Fibroblast of skin of scalp (primary cell): ENCODE measurements around the gene GSTM2.

ENCODE experiments used
- DNase-seq: peaks from one replicate; pipeline ENCODE4 v3.0.0-alpha.2; 2013

Gene GSTM2

DNA sequence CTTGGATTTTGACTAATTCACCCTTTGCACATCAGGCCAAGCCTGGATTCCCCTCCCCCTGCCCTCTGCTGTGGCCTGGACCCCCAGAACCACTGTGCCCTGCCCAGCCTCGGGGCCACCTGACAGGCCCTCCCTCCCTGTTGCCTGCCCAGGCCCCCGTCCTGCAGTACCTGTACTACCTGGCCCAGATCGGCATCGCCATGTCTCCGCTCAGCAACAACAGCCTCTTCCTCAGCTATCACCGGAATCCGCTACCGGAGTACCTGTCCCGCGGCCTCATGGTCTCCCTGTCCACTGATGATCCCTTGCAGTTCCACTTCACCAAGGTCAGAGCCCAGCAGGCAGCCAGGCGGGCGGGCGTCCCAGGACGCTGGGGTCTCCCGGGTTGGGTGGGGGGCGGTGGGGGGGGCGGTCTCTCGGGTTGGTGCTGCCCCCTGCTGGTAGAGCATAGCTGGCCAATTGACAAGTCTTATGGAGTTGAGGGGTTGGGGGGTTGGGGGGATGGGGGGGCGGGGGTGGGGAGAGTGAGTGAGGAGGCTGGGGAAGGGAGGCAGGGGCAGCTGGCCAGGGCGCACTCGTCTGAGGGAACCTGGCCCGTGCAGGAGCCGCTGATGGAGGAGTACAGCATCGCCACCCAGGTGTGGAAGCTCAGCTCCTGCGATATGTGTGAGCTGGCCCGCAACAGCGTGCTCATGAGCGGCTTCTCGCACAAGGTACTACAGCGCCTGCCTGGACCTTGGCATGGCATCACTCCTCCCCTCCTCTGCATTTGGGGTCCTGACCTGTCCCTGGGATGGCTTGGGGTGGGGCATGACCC lies 37.6 kb upstream of the GSTM2 start:
- no peak for DNase-seq

DNA sequence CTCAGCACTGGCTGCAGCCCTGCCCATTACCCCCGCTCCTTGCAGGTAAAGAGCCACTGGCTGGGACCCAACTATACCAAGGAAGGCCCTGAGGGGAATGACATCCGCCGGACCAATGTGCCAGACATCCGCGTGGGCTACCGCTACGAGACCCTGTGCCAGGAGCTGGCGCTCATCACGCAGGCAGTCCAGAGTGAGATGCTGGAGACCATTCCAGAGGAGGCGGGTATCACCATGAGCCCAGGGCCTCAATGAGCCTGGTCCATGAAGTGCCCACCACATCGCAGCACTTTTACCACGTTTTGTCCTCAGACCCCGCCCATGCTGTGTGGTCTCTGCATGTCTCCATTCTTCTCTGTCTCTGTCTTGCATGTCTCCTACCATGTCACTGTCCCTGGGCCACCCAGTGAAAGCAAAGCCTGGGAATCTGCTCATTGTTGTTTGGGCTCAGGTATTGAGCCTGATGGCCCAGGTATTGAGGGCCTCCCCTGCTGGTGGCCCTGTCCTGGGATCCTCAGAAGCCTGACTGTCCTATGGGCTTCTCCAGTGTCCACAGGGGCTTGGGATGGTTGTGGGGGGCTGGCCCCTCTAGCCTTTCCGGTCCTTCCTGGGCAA lies 36.9 kb upstream of the GSTM2 start:
- no peak for DNase-seq

DNA sequence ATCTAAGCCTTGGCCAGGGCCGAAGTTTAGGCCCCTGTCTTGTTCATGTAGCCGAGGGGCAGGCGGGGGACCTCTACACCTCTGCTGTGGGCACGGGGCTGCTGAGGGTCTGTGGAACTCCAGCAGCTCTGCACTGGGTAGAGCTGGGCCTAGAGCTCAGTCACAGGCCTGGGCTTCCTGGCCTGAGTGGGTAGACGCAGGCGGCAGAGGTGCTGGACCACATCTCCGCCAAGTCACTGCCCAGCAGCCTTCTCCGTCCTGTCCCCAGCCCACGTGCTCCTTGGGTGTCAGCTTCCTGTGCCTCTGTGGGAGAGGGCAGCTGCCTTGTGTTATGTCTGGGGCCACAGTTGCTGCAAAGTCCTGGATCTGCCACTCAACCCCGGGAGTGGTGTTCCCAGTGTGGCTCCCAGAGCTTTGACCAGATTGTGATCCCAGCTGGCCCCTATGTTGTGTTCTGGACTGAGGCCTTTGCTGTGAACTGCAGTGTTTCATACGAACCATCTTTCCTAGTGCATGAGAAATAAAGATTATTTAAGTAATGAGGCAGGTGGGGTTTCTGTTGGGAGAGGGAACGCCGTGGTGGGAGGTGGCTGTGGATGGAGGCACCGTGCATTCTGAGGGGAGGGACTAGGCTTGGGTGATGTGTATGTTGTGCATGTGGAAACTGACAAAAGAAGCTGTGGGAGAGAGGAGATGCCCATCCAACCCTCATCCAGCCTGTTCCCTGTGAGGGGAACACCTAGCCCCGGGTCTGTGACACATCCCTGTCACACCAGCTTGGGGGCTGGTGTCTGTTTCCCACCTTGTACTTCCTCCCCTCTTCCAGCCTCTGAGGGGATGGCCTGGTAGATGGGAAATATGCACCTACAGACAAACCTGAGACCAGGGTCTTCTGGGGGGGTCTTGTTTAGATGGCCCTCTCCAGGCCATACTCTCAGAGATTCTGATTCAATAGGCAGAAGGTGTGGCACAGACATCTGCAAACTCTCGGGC lies 36.0 kb upstream of the GSTM2 start:
- DNase-seq = no peak

DNA sequence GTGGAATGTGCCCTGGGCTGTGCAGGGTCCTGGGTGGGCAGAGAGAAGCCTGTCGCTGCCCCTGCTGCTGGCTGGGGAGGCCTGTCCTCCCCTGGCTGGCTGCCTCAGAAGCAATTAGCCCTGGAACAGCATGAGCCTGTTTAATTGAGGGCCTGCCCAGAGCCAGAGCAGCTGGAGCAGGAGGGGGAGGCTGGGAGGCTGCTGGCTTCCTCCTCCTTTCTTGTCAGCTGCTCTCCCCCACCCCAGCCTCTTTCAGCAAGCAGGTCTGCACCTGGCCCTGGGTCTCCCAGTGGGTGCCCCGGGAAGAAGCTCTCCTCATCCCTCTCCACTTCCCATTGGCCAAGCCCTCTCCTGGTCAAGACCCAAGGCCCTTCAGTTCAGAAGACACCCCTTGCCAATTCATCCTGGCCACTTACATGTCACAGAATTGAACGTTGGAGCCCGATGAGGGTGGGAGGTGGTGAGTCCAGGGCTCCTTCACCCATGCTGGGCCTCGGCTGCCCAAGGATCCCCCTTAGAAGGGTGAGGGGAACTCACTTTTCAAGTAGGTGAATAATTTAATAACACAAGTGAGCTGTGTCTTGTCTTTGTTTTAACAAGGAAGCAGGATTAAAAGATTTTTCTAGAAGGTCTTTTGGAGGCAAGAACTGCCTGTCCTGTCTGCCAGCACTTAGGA lies 35.0 kb upstream of the GSTM2 start:
- no peak for DNase-seq

DNA sequence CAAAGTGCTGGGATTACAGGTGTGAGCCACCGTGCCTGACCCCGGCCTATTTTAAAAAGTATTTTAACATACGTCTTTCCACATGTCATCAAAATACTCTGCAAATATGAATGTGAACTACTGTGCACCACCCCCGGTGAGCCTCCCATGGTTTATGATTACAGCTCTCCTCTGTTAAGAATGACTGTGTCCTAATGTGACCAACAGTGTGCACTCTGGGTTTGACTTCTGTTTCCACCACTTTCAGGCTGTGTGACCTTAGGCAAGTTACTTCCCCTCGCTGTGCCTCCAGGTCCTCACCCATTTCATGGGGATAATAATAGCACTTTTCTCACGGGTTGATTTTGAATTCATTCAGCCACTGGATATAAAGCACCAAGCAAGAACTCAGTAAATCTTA lies 33.6 kb upstream of the GSTM2 start:
- no peak for DNase-seq

DNA sequence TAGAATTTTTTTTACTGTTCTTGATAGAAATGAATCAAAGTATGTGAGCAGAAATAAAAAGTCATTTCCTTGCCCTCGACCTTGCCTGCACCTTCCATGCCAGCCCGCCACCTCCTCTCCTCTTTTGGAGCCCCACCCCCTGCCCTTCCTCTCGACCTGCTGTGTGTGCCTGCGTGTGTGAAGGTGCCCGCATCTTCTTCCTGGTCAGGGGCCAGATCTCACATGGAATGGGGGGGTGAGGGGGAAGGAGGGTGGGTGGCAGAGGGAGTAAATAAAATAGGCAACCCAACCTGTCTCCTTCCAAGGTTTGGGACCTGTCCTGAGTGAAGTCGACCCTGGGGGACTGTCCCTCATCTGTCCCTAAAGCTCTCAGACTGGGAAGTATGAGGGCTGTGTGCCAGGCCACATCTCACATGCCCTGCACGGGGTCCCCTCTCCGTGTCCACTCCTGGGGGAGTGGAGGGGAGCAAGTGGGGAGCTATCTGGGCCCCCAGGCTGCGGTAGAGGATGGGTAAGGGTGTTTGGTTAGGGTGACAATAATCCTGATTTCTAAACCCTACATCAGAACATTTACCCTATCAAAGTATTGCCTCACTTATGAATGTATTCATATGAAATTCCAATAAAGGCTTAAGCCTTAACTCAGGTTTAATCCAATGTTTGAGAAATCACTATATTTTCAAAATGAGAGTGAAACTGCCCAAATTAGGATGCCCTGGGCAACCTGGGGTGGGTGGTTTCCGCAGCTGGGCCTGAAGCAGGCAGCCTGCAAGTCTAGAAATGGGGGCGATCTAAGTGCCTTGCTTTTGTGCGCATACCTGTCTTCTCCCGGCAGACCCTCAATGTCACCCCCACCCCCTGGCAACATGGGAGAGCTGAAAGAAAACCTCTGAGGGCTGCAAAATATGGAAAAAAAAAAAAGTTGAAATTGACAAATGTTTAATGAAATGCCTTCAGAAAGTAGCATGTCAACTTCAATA lies 32.8 kb upstream of the GSTM2 start:
- no peak for DNase-seq

DNA sequence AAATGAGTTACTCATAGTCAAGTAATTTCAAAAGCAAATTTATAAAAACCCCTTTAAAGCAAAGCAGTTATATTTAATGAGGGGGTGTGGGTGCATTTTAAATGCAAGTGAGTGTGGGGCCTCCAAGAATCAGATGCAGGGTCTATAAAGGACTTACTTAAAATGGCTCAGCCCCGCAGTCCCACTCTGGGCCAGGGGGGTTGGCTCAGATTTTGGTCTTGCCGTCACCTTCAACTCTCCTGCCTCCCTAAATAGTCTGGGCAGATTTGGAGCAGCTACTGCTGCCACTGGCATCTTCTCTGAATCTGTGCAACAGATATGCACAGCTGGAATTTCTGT lies 32.0 kb upstream of the GSTM2 start:
- DNase-seq = no peak

DNA sequence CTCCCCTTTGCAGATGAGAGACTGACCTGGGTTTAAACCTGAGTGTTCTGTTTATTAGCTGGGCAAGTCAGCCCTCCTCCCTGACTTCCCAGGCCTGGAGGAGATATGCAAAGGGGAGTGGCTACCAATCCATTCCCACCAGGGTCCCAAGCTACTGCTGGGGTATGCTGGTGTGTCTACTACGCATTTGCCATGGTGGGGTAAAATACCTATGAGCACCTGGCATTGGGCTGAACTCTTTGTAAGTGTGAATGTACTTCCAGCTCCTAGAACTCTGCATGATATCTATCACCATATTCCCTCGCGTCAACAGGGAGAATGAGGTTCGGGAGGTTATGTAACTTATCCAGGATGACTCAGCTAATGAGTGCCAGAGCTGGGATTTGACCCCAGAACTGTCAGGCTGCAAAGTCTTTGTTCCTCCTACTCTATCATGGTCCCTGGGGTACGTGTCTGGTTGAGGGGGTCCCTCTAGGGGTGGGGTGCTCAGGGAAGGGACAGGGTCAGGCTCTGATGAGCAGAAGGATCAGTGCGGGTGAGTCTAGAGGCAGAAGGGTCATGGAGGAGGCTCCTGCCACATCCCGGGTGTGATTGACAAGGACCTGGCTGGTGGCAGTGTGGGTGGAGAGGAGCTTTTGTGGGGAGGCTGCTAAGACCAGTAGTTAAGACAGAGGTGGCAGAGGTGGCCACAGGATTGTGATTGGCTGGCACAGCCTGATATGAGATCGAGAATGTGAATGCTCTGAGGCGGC lies 31.5 kb upstream of the GSTM2 start:
- peak; percentile 44 for DNase-seq

DNA sequence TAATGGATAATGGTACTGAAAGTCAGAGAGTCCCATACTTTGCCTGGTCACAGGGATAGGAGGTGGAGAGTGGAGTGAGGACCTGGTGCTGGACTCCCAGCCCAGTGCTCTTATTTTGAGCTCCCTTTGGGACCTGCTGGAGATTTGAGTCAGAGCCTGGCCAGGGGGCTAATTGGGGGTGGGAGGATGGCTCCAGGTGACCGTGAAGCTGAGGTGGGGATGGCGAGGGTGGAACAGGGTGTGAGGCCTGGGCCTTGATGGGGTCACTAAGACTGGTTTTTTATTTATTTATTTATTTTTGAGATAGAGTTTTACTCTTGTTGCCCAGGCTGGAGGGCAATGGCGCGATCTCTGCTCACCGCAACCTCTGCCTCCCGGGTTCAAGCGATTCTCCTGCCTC lies 30.4 kb upstream of the GSTM2 start:
- no peak for DNase-seq

DNA sequence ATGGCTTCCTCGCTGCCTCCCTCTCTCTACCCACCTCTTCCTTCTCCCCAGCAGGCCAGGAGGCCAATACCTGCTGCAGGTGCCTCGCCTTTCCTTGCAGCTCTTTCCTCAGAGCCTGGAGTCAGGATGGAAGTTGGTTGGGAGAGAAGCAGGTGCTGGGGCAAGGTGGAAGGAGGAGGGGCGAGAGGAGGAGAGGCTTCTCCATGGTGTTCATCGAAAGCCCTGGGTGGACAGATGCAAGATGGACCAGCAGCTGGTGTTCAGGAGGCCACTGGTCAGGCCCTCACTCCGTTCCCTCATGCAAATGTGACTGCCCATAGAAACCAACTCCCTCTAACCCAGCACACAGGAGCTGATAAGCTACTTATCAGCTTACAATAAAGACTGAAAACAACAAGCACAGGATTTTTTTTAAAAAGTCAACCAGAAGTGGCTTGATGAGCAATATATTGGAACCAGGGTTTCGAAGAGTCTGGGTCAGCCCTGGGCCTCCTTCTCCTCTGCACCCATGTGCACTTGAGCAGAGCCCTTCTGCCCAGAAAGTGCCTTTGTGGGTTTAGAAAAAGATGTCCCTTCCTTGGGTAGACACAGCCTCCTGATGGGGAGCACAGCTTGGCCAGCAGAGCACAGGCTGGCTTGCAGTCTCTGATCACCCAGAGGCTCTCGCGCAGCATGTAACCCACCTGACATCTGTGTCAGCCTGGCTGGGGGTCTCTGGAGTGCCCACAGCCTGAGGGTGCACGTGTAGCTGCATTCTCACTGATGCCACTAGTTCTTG lies 28.6 kb upstream of the GSTM2 start:
- DNase-seq = no peak

DNA sequence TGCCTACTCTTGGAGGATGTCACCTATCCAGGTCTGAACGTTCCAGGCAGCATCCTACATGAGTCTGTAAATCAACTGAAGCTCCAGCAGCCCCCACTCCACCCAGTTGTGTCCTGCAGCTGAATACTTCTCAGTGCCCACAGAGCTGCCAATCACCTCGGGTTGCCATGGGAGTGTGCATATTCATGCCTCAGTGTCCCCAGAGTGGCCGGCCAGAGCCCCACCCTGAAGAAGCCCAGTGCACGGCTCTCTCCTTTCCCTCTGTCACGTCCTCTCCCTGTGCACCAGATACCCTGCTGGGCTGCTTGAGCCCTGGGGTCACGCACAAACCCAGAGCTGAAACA lies 28.0 kb upstream of the GSTM2 start:
- DNase-seq = no peak

DNA sequence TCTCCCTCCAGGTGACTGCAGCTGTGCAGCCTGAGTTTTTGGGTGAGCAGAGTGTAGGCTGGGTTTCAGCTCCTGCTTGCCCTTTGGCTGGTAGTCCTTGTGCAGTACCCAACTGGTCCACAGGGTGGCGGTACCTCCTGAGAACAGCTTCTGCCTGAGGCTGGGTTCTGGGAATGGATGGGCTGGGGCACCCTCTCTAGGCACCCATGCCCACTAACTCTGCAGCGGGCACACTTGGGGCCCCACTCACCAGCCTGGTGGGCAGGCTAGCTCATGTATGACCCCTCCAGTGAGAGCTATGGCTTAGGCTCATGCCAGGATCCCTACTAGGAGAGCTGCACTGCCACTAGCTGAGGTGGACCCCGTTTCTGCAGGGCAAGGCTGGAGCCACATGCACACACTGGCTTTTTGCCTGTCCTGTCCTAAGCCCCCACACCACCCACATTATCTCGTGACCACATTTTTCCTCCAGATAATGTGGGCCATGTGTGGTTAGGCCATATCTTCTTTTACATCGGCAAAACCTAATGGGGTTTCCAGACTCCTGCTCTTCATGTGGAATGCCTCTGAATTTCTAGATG lies 27.5 kb upstream of the GSTM2 start:
- peak; percentile 64 for DNase-seq

DNA sequence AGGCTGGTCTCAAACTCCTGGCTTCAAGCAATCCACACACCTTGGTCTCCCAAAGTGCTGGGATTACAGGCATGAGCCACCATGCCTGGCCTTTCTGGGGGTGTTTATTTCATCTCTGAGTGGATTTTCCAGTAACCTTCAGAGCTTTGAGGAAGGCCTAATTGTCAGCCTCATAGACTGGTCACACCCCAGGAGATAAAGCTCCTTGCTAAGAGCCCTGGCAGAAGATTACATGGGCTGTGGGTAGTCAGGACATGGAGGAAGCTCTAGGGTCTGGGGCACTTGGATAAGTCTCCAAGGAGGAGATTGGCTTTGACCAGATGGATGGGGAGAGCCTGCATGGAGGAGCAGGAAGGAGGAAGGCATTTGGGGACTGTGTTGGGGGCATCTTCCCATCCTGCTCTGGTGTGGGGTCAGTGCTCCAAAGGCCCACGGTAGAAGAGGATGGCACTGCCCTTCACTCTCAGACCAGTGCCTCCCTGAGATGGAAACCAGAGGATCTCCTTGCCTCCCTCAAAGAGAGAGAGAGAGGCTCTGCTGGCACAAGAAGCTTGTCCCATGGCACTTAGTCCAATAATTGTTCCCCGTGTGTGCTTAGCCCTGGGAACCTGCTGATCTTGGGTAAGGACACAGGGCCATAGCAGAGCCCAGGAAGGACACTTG lies 26.6 kb upstream of the GSTM2 start:
- no peak for DNase-seq

DNA sequence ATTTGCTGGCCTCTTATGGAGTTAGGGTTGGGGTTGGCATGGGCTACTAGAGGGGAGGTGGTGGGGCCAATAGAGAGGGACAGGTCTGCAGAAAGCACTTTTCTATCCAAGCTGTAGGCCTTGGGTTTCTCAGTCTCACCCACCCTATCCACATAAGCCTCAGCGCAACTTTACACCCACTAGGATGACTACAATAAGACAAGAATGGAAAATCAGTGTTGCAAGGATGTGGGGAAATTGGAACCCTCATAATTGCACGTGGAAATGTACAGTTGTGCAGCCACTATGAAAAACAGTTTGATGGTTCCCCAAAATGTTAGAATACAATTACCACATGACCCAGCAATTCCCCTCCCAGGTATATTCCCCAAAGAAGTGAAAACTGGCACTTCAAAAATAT lies 26.0 kb upstream of the GSTM2 start:
- no peak for DNase-seq

DNA sequence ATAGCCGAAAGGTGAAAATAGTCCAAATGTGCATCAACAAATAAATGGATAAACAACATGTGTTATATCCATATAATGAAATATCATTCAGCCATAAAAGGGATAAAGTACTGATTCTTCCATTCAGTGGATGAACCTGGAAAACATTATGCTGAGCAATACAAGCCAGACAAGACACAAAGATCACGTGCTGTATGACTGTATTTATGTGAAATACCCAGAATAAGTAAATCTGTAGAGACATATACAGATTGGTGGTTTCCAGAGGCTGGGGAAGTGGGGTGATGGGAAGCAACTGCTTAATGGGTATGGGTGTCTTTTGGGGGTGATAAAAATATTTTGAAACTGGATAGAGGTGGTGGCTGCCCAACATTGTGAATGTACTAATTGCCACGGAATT lies 25.2 kb upstream of the GSTM2 start:
- no peak for DNase-seq

DNA sequence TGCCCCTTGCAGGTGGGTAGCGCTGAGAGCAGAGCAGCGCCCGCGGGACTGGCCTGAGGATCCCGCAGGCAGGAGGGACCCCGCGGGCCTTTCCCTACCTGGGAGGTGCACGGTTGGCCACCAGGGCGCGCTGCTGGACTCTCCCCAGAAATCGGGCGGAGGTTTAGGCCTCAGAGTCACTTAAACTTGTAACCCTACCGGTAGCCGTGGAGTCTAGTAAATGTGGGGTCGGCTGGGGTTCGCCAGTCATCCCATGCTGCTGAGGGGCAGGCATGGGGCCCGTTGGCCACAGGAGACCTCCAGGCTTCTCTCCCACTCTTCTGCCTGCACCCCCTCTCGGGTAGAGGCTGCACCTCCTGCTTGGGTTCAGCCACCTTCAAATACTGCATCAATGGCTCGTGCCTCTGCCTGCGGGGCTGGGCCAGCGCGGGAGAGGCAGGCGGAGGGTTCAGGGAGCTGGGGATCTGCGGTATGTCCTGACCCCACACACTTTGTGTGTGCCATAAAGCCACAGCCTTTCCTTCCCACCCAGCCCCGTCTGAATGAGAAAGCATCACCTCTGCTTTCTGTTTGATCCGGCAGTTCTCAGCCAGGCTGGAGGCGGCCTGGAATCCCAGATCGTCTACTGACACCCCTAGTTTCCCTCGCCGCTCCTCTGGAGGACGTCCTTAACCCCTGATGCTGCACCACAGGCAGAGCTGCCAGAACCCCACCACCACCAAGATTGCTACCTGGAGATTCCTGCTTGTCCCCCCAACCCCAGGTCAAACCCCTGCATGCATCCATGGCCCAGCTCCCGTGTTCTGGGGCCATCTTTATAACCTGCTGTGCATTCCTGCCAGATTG lies 24.2 kb upstream of the GSTM2 start:
- DNase-seq = peak; percentile 72

DNA sequence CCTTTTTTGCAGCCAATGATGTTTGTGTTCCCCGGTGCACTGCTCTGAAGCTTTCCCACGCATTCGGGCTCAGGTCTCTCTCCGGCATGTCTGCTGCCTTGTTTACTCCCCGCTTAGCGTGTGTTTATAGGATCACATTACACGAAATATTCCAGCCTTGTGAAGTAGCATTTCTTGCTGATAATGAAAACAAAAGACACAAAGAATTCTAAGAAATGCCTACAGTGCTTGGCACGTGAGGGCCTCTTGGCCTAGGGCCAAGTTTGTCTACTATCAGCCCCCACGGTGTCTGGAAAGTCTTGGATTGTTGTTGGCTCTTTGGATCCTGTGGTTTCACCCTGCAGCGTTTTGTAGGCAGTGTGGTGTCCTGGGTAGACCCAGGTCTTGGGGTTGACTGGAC lies 23.2 kb upstream of the GSTM2 start:
- no peak for DNase-seq

DNA sequence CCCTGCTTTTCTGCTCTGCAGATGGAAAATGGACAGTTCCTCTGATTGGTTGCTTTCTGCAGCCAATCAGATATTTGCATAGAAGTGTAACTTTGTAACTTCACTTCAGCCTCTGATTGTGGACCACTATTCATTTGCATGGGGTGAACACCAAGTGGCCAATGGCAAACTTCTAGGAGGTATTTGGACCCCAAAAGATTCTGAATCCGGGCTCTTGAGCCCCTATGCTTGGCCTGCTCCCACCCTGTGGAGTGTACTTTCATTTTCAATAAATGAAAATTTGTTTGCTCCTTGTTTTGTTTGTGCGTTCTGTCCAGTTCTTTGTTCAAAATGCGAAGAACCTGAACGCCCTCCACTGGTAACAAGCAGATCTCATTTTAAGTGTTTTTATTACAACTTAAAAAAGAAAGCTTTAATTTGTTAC lies 18.4 kb upstream of the GSTM2 start:
- no peak for DNase-seq
